Stomach (tissue), 4 donors: ENCODE data around the gene HYDIN.
"Not testable (repeated sequence)": the region's sequence is repeated elsewhere in the genome, so short reads cannot be mapped to it uniquely, and the experiment has no call there.

Experiments
- CTCF ChIP-seq, 7 experiments: fragments of 450-650 bp in 4 of 7; fragments of 200-600 bp in 3 of 7; sonication (generic) in 3 of 7; IDR thresholded peaks; one replicate each; pipeline ENCODE4 v1.5.1; 2016 to 2019; ENCODE audit warnings: antibody characterized with exemption in 7 of 7, control low read depth in 2 of 7, mild to moderate bottlenecking in 1 of 7
- EP300 ChIP-seq: sonication (generic); formaldehyde crosslinking; IDR thresholded peaks from one replicate; pipeline ENCODE4 v1.6.1; 2017; ENCODE audit warnings: antibody characterized with exemption
- POLR2A ChIP-seq, 4 donors: fragments of 450-650 bp; IDR thresholded peaks; one replicate each; pipeline ENCODE4 v1.6.1; 2016; ENCODE audit warnings: antibody characterized with exemption in 4 of 4, control low read depth in 2 of 4, mild to moderate bottlenecking in 1 of 4, moderate library complexity in 1 of 4
- POLR2AphosphoS5 ChIP-seq, 3 donors: sonication (generic); formaldehyde crosslinking; IDR thresholded peaks; one replicate each; pipeline ENCODE4 v1.6.1; 2016; ENCODE audit warnings: antibody characterized with exemption in 3 of 3

- not testable (repeated sequence) for TF ChIP-seq CTCF (IDR thresholded peaks at IDR 0.05); POLR2AphosphoS5 (IDR thresholded peaks at IDR 0.05); POLR2A (IDR thresholded peaks at IDR 0.05); EP300
Measured at GRCh38 chr16:71050307-71050706, 180.2 kb downstream of the HYDIN start.
